PC-9 (cell line): ENCODE measurements around the gene MAMDC4. TPM values are rescaled to one million over a fixed set of nuclear protein-coding genes. Genes with fewer than 3 reads are reported as not detected.

Experiments used
- BruUV-seq: library from RNA; stranded (reverse); fragments of 400-500 nt; replicated peaks from 2 replicates; lab custom pipeline; 2021; lab: Mats Ljungman, UMichigan
- CTCF ChIA-PET: fragments of 300-600 bp; sonication (Branson Sonifier 250); formaldehyde crosslinking; loops from one replicate; lab custom pipeline; 2022; ENCODE audit warnings: antibody characterized with exemption; lab: Charles Lee
- POLR2A ChIA-PET: fragments of 300-600 bp; sonication (Branson Sonifier 250); formaldehyde crosslinking; loops from one replicate; lab custom pipeline; 2022; ENCODE audit warnings: antibody characterized with exemption; ENCODE audit not compliant: unreplicated experiment; lab: Charles Lee
- DNase-seq, 2 experiments: peaks; one replicate each; pipeline versions ENCODE4 v3.0.0 to v3.0.0-alpha.2; 2015 to 2022; ENCODE audit warnings: mixed read lengths in 1 of 2
- H2AFZ ChIP-seq: fragments of 200-600 bp; sonication (generic); 2 replicates; pipeline ENCODE4 v1.8.1; 2017; ENCODE audit warnings: antibody characterized with exemption
- H3F3A ChIP-seq: fragments of 200-600 bp; sonication (generic); 2 replicates; pipeline ENCODE4 v1.8.1; 2017; ENCODE audit warnings: antibody characterized with exemption, mild to moderate bottlenecking, low read depth; ENCODE audit not compliant: insufficient read depth
- H3K27ac ChIP-seq: fragments of 200-600 bp; sonication (generic); 2 replicates; pipeline ENCODE4 v1.6.1; 2016; ENCODE audit warnings: mixed run types
- H3K27me3 ChIP-seq: fragments of 200-600 bp; sonication (generic); 2 replicates; pipeline ENCODE4 v1.6.1; 2016; ENCODE audit warnings: low read depth, mixed run types; ENCODE audit not compliant: insufficient read depth
- H3K36me3 ChIP-seq: fragments of 200-600 bp; sonication (generic); 2 replicates; pipeline ENCODE4 v1.6.1; 2016; ENCODE audit warnings: low read depth, mixed run types
- H3K4me1 ChIP-seq: fragments of 200-600 bp; sonication (generic); replicated peaks from 2 replicates; pipeline ENCODE4 v1.6.1; 2016; ENCODE audit warnings: mixed run types; ENCODE audit not compliant: insufficient read depth
- H3K4me2 ChIP-seq: fragments of 200-600 bp; sonication (generic); 2 replicates; pipeline ENCODE4 v1.6.1; 2017; ENCODE audit warnings: mixed run types
- H3K4me3 ChIP-seq: fragments of 200-600 bp; sonication (generic); 2 replicates; pipeline ENCODE4 v1.6.1; 2016; ENCODE audit warnings: mixed run types
- H3K79me2 ChIP-seq: fragments of 200-600 bp; sonication (generic); 2 replicates; pipeline ENCODE4 v1.6.1; 2017; ENCODE audit warnings: low read depth, mixed run types
- H3K9me2 ChIP-seq: fragments of 200-600 bp; sonication (generic); 2 replicates; pipeline ENCODE4 v1.8.1; 2017; ENCODE audit warnings: mild to moderate bottlenecking; ENCODE audit not compliant: insufficient read depth
- H3K9me3 ChIP-seq: fragments of 200-600 bp; sonication (generic); 2 replicates; pipeline ENCODE4 v1.8.1; 2016; ENCODE audit warnings: low read depth; ENCODE audit not compliant: insufficient read depth
- H4K20me1 ChIP-seq: fragments of 200-600 bp; sonication (generic); 2 replicates; pipeline ENCODE4 v1.8.1; 2017; ENCODE audit not compliant: insufficient read depth
- EZH2 ChIP-seq: fragments of 200-600 bp; sonication (generic); IDR thresholded peaks from 2 replicates; pipeline ENCODE4 v1.8.0; 2017; ENCODE audit warnings: antibody characterized with exemption, low read depth
- intact Hi-C: fragments of 100-400 bp; cut with micrococcal nuclease; formaldehyde crosslinking; loops from one replicate; pipeline ENCODE4 v1.10.0; 2022; ENCODE audit not compliant: unreplicated experiment
- total RNA-seq: library from RNA; stranded (reverse); gene quantifications from 2 replicates; pipeline ENCODE4 v1.2.3, GENCODE V29; 2021
- TF ChIP-seq, protein P1 (sequence below): fragments of 200-600 bp; sonication (generic); conservative IDR thresholded peaks from 2 replicates; pipeline ENCODE4 v1.6.1; 2017; ENCODE audit warnings: mixed run types, antibody characterized with exemption, mild to moderate bottlenecking, moderate library complexity

The MAMDC4 gene
- total RNA-seq, 1 experiment from 2014 or later: 9.2 TPM

DNA sequence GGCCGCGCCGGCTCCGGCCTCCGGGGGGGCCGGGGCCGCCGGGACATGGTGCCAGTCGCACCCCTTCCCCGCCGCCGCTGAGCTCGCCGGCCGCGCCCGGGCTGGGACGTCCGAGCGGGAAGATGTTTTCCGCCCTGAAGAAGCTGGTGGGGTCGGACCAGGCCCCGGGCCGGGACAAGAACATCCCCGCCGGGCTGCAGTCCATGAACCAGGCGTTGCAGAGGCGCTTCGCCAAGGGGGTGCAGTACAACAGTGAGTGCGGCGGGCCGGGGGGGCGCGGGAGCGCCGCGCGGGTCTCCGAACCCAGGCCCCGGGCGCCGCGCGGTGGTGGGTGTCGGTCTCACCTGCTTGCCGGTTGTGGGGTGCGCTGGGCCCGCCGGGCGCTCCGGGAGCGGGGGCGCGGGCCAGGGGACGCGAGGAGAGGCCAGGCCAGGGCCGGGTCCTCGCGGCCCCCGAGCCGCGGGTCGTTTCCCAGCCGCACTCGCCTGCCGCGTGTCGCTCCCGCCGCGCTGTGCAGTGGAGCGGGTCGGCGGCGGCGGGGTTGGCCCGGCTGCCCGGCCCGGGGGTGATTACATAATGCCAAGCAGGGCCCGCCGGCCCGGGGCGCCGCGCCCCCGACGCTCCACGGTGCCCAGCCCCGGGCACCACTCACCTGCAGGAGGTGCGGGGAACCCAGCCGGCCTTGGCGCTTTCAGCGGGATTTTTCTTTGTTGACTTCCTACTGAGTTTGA is 43.9 kb upstream of the MAMDC4 start:
- H3K4me1 ChIP-seq: peaks cover 19% of the 10 kb centered on the region
- peaks cover 5% of the 10 kb centered on the region; the same call in 1 of the 2 replicates for H3K36me3 ChIP-seq
- POLR2A ChIA-PET: interaction anchor here (0.5 to 0.6 kb wide), 2 partner anchors 16 to 30 kb away, joined by 3 to 5 read pairs; no protein-coding TSS in a partner anchor
- peak overlapping the region; percentile 96 for H3K4me2 ChIP-seq
- peak overlapping the region; percentile 81 for H2AFZ ChIP-seq
- peaks cover 37% of the 10 kb centered on the region for H3K79me2 ChIP-seq
- H3K9me2 ChIP-seq: no peaks in the 10 kb centered on the region
- peaks cover 10% of the 10 kb centered on the region; the same call in 1 of the 2 replicates for H4K20me1 ChIP-seq
- no peaks in the 10 kb centered on the region for H3K27me3 ChIP-seq
- intact Hi-C loops: no loop called here
- peak in 1 of 2 experiments; percentile 37 for DNase-seq
- no peak overlapping the region for H3K27ac ChIP-seq
- no peaks in the 10 kb centered on the region for H3K9me3 ChIP-seq
- CTCF ChIA-PET: interaction anchor here (0.6 kb wide), 2 partner anchors 34 to 226 kb away, joined by 5 to 9 read pairs; no protein-coding TSS in a partner anchor
- BruUV-seq: no TSS peak
- no peak for TF ChIP-seq EZH2
- TF ChIP-seq, protein P1, sequence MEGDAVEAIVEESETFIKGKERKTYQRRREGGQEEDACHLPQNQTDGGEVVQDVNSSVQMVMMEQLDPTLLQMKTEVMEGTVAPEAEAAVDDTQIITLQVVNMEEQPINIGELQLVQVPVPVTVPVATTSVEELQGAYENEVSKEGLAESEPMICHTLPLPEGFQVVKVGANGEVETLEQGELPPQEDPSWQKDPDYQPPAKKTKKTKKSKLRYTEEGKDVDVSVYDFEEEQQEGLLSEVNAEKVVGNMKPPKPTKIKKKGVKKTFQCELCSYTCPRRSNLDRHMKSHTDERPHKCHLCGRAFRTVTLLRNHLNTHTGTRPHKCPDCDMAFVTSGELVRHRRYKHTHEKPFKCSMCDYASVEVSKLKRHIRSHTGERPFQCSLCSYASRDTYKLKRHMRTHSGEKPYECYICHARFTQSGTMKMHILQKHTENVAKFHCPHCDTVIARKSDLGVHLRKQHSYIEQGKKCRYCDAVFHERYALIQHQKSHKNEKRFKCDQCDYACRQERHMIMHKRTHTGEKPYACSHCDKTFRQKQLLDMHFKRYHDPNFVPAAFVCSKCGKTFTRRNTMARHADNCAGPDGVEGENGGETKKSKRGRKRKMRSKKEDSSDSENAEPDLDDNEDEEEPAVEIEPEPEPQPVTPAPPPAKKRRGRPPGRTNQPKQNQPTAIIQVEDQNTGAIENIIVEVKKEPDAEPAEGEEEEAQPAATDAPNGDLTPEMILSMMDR: no peak
- H3K4me3 ChIP-seq: peak overlapping the region; percentile 96
- H3F3A ChIP-seq: no peaks in the 10 kb centered on the region

DNA sequence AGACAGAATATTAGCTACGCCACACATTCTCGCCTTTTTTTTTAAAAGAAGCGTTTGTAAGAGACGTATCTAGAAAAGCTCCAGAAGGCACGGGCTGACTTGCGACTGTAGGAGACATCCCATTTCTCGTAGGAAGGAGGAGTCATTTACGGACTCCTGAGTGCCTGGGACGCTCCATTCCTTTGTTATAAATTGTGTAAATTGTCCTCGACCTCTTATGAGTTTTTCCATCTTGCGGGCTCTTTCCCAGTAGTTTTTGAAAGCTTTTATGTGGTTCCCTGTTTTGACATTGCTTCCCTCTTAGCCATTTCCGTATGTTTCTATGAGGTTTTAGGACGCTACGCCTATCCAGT is 43.4 kb upstream of the MAMDC4 start:
- intact Hi-C loops: no loop called here
- TF ChIP-seq, protein P1: no peak
- no peak for TF ChIP-seq EZH2
- Histone ChIP-seq H3K9me3 (no peaks in the 10 kb centered on the region), H3K4me3 (peak overlapping the region; percentile 96), H3K27ac (no peak overlapping the region), H3K4me1 (peaks cover 19% of the 10 kb centered on the region), H2AFZ (peak overlapping the region; percentile 81), H3F3A (peaks cover under 1% of the 10 kb centered on the region; the same call in 1 of the 2 replicates), H3K79me2 (peaks cover 39% of the 10 kb centered on the region), H3K4me2 (peak overlapping the region; percentile 96), H4K20me1 (peaks cover 10% of the 10 kb centered on the region; the same call in 1 of the 2 replicates), H3K9me2 (no peaks in the 10 kb centered on the region), H3K27me3 (no peaks in the 10 kb centered on the region), H3K36me3 (peaks cover 5% of the 10 kb centered on the region; the same call in 1 of the 2 replicates)
- ChIA-PET CTCF (interaction anchor here (0.6 kb wide), 1 partner anchor 226 kb away, joined by 5 read pairs; no protein-coding TSS in a partner anchor), POLR2A (no interaction called here)
- no TSS peak for BruUV-seq
- DNase-seq: no peak

DNA sequence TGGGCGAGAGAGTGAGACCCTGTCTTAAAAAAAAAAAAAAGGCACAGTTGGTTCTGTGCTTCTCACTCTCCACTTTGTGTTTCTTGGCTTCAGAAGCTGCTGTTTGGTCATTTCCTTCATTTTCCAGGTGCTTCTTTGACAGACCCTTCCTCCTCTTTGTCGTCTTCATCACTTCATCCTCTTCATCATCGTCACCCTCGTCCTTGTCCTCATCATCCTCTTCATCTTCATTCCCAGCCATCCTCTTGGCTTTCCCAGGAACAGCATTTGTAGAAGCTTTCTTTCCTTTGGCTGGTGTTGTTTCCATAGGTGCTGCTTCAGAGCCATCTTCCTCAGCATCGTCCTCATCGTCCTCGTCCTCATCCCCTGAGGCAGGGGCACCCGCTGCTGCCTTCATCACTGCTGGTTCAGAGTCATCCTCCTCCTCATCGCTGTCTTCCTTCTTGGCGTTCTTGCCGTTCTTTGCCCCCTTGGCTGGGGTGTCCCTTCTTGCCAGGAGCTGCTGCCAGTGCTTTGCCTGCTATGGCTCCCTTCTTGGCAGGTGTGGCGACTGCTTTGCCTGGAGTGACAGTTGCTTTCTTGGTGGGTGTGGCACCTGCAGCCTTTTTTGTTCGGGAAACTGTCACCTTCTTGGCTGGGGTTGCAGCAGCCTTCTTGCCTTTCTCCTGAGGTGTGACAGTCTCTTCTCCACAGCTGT is 37.3 kb upstream of the MAMDC4 start:
- H4K20me1 ChIP-seq: peaks cover 11% of the 10 kb centered on the region; the same call in 1 of the 2 replicates
- H3K79me2 ChIP-seq: peaks cover 21% of the 10 kb centered on the region
- no TSS peak for BruUV-seq
- no peak for TF ChIP-seq EZH2
- TF ChIP-seq, protein P1: no peak
- no peak overlapping the region for H3K4me2 ChIP-seq
- H3K4me1 ChIP-seq: peaks cover under 1% of the 10 kb centered on the region; the same call in 1 of the 2 replicates
- H3K9me3 ChIP-seq: no peaks in the 10 kb centered on the region
- H3K9me2 ChIP-seq: no peaks in the 10 kb centered on the region
- CTCF ChIA-PET: interaction anchor here (0.7 kb wide), 1 partner anchor 182 kb away, joined by 4 read pairs; the partner anchor contains the start of gene CLIC3
- POLR2A ChIA-PET: no interaction called here
- no peak for DNase-seq
- peaks cover 2% of the 10 kb centered on the region; the same call in 1 of the 2 replicates for H3K36me3 ChIP-seq
- intact Hi-C loops: no loop called here
- H3F3A ChIP-seq: peaks cover 10% of the 10 kb centered on the region; the same call in 1 of the 2 replicates
- no peaks in the 10 kb centered on the region for H3K27me3 ChIP-seq
- no peak overlapping the region for H3K27ac ChIP-seq
- no peak overlapping the region for H3K4me3 ChIP-seq
- H2AFZ ChIP-seq: no peak overlapping the region
